GOT3 (cell line): ENCODE data around the gene PRICKLE3.

Experiments used
- DNase-seq: peaks from one replicate; lab custom pipeline; 2025; ENCODE audit warnings: mixed read lengths; lab: John Stamatoyannopoulos, UW

The PRICKLE3 gene

DNA sequence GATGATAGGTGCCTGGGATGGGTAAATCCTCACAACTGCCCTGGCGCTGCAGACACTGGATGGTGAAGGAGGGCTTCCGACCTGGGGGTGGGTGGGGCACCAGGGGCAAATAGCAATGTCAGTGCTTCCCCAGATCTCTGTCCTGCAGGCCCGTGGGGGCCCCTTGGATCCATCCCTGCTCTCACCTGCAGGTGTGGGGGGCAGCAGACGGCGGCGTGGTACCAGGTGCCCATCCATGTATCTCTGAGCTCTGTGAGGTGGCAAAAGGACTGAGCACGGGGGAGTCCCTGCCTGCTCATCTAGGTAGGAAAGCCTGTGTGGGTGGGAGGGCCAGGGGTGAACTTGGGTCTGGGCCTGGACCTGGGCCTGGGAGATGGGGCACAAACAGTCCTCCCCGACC lies 20.4 kb upstream of the PRICKLE3 start:
- DNase-seq: no peak

DNA sequence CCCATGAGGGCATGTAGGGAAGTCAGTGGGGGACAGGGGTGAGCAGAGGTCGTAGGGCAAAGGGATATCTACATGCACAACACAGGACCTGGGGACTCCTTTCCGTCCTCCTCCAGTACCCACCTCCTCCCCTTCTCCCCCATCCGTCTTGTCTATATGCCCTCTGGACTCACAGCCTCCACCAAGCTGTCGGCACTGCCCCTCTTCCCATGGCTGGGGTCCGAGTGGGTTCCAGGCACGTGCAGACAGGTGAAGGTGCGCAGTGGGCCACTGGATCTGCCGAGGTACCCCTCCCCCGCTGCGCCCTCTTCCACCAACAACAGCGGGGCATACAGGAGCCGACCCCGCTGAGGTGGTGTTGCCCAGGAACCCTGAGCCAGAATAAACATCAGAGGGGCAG lies 19.3 kb upstream of the PRICKLE3 start:
- no peak for DNase-seq

DNA sequence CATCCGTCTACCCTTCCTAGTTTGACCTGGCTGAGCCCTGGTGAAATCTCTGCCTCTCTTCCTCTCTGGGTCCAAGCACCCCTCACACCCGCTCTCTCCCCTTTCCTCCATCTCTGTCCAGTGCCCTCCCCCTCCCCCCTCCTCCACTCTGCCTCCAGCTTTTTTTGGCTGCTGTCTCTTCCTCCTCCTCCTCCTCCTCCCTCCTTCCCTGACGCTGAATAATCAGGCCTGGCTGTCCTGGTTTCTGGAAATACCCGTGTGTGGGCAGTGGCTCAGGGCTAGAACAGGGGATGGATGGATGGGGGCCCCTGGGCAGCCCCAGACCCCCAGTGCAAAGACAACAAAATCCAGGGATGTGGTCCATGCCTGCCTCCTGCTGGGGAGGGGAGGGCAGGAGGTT lies 18.5 kb upstream of the PRICKLE3 start:
- no peak for DNase-seq

GRCh38 chrX:49204017-49204416 lies 17.8 kb upstream of the PRICKLE3 start:
- no peak for DNase-seq

DNA sequence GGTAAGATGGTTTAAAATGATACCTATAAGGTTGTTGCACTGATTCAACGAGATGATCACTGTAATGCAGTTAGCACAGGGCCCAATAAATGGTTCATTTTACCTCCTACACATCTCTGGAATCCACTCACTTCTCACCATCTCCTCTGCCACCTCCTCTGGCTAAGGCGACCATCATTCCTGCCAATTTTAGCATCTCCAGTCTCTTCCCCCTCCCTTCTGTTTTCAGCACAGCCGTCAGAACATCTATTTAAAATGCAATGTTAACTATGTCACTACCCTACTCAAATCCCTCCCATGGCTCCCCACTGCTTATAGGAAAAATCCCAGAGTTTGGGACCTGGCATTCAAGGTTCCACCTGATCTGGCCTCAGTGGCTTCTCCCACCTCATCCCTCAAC lies 17.4 kb upstream of the PRICKLE3 start:
- DNase-seq: no peak

DNA sequence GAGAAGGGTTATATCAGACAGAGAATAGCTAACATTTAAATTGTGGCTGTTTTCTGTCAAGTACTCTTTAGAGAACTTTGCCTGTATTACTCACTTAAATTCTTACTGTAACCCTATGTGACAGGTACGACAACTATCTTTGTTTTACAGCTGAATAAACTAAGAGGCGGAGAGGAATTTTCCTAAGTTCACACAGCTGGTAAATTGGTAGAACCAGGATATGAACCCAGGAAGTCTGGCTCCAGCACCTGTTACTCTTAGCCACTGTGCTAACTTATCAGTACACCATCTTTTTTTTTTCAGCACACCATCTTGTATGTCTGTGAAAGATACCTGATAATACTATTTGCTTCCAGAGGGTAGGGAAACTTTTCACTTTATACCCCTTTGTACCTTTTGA lies 15.8 kb upstream of the PRICKLE3 start:
- no peak for DNase-seq

GRCh38 chrX:49199906-49200771 lies 14.0 kb upstream of the PRICKLE3 start, which contains the start of gene SYP:
Gene SYP (minus strand): TSS chrX:49200193. CDS start chrX:49200186, 7 bp downstream.
- peak; percentile 59 for DNase-seq

DNA sequence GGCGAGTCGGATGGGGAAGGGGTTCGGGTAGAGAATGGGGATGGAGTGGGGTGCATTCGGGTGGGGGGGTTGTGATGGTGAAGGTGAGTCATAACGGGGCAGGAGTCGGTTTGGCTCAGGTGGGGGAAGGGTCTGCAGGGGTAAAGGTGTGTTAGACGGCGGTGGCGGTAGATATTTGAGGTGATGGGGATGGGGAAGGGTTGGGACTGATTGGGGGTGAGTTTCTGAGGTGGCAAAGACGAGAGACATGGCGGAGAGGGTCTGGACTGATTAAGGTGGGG lies 13.1 kb upstream of the PRICKLE3 start:
- DNase-seq: no peak

DNA sequence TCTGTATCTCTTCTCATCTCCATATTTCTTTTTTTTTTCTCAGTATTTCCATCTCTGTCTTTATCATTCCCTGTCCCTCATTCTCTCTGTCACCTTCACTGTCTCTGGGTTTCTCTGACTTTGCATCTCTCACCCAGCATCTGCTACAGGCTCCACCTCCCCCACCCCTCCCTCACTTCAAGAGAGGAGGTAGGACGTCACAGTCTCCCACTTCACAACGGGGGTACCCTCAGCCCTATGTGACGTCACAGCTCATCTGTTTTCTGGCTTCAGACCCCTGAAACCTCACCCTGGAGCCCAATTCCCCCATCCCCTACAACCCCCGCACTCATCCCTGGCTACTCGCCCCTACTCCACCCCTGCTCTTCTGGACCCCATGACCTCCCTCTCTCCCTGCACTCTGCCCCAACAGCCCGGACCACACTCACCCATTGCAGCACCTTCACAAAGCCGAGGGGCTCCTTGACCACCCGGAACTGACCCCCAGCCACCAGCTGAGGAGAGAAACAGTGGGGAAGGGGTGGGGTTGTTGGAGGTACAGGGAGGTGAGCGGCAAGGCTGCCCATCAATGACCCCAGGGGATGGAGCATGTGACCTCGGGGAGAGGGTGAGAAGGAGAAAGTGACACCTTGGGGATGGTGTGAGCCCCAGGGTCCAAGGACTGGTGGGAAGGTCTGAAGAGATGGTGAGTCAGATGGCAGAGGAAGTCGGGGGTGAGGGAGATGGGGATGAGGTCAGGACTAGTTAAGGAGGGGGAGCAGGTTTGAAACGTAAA lies 12.6 kb upstream of the PRICKLE3 start:
- DNase-seq: no peak

- DNase-seq: no peak
Observed at GRCh38 chrX:49197543-49198087, 11.4 kb upstream of the PRICKLE3 start.

- DNase-seq: no peak
Observed at GRCh38 chrX:49193542-49193964, 7.4 kb upstream of the PRICKLE3 start.

DNA sequence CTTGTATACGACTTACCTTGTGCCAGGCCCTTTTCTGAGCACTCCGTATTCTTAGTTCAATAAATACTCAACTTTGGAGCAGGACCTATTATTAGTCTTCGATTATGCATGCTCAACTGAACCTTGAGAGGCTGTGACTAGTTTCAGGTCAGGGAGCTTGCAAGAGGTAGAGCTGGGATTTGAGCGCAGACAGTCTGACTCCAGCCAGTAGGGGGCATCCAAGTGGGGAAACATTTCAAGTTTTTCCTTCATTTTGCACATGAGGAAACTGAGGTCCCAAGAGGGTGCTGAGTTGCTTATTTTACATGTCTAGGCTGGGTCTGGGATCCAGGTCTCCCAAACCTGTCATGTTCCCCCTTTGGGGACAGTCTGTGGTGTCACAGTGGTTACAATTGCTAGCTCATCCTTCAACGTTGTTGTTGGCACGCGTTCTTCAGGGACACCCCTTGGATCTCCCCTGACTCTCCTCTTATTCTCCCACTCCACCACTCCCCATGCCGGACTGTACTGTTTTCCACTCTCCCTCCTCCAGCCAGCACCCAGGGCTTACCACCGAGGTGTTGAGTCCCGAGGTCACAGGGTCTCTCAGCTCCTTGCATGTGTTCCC lies 6.7 kb upstream of the PRICKLE3 start:
- DNase-seq: no peak

DNA sequence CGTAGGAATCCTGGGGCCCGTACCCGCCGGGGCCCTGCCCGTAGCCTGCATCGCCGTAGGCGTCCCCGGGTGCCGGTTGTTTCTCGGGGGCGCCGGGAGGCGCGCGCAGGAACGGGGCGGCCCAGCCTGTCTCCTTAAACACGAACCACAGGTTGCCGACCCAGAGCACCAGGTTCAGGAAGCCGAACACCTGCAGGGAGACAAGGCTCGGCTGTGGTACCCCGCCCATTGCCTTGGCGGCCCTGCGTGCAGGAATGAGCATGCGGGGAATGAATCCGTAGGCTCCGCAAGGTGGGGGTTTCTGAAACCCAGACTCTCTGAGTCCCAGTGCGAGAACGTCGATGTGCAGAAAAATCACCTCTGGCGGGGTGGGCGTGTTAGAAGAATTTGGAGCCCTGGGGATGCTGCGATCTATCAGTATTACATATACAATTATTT lies 5.4 kb upstream of the PRICKLE3 start:
- DNase-seq: no peak

GRCh38 chrX:49190821-49191573 lies 4.8 kb upstream of the PRICKLE3 start:
- peak; percentile 81 for DNase-seq

DNA sequence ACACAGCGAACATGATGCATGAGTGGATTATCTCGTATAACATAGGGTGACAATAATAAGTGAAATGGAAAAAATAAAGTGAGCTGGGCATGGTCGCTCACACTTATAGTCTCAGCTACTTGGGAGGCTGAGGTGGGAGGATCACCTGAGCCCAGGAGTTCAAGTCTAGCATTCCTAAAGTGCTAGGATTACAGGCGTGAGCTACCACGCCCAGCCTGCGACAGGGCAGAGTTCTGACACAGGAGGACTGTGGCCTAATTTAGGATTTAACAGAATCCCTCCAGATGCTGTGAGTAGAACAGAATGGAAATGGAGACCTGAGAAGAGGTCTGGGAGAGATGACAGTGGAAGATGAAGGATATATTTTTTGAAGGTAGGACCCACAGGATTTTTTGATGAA lies 3.4 kb upstream of the PRICKLE3 start:
- no peak for DNase-seq

GRCh38 chrX:49188468-49189076 lies 2.4 kb upstream of the PRICKLE3 start:
- DNase-seq: no peak

- no peak for DNase-seq
Observed at GRCh38 chrX:49187526-49187925, 1.4 kb upstream of the PRICKLE3 start.

- no peak for DNase-seq
Observed at GRCh38 chrX:49187028-49187394, 838 bp upstream of the PRICKLE3 start.

- DNase-seq: peak; percentile 34
Observed at GRCh38 chrX:49184294-49185281, 1.6 kb downstream of the PRICKLE3 start.

- no peak for DNase-seq
Observed at GRCh38 chrX:49183701-49184281, 2.4 kb downstream of the PRICKLE3 start.
